Trophoblast cell (in vitro differentiated cells and primary cell): Measurements from ENCODE around the gene DLGAP1.

ENCODE experiments used
- DNase-seq, 2 donors: peaks; one replicate each; pipeline ENCODE4 v3.0.0-alpha.2; 2016
- H2AFZ ChIP-seq: 2 replicates; pipeline ENCODE4 v1.6.1; 2013; ENCODE audit warnings: low read length, moderate library complexity, mild to moderate bottlenecking; ENCODE audit not compliant: insufficient read depth, poor library complexity
- H2AK5ac ChIP-seq: 2 replicates; pipeline ENCODE4 v1.6.1; 2013; ENCODE audit warnings: mild to moderate bottlenecking, low read length
- H2BK120ac ChIP-seq: 2 replicates; pipeline ENCODE4 v1.6.1; 2013; ENCODE audit warnings: low read length, mild to moderate bottlenecking, moderate library complexity; ENCODE audit not compliant: insufficient read depth, poor library complexity
- H2BK12ac ChIP-seq: 2 replicates; pipeline ENCODE4 v1.6.1; 2013; ENCODE audit warnings: mild to moderate bottlenecking, low read length, moderate library complexity
- H2BK5ac ChIP-seq: 2 replicates; pipeline ENCODE4 v1.6.1; 2013; ENCODE audit warnings: low read length, low read depth, moderate library complexity, mild to moderate bottlenecking; ENCODE audit not compliant: poor library complexity
- H3K14ac ChIP-seq: 2 replicates; pipeline ENCODE4 v1.6.1; 2013; ENCODE audit warnings: mild to moderate bottlenecking, low read length
- H3K18ac ChIP-seq: 2 replicates; pipeline ENCODE4 v1.6.1; 2013; ENCODE audit warnings: mild to moderate bottlenecking, low read length
- H3K23ac ChIP-seq: 2 replicates; pipeline ENCODE4 v1.6.1; 2013; ENCODE audit warnings: low read length
- H3K27ac ChIP-seq: 2 replicates; pipeline ENCODE4 v1.5.1; 2013; ENCODE audit warnings: low read depth, mild to moderate bottlenecking, inconsistent platforms, low read length, moderate library complexity
- H3K27me3 ChIP-seq: 2 replicates; pipeline ENCODE4 v1.6.1; 2013; ENCODE audit warnings: inconsistent platforms, mild to moderate bottlenecking, low read length, moderate library complexity; ENCODE audit not compliant: insufficient read depth
- H3K36me3 ChIP-seq, 2 experiments: 1 replicate in 1 of 2; 2 replicates in 1 of 2; pipeline ENCODE4 v1.6.1; 2013; ENCODE audit warnings: low read length in 2 of 2, mild to moderate bottlenecking in 2 of 2, moderate library complexity in 1 of 2; ENCODE audit not compliant: insufficient read depth in 2 of 2, control insufficient read depth in 1 of 2
- H3K4ac ChIP-seq: 2 replicates; pipeline ENCODE4 v1.6.1; 2013; ENCODE audit warnings: low read depth, mild to moderate bottlenecking, low read length, moderate library complexity
- H3K4me1 ChIP-seq, 2 experiments: 1 replicate in 1 of 2; 2 replicates in 1 of 2; pipeline ENCODE4 v1.6.1; 2013; ENCODE audit warnings: low read length in 2 of 2, mild to moderate bottlenecking in 2 of 2, moderate library complexity in 1 of 2; ENCODE audit not compliant: insufficient read depth in 2 of 2, control insufficient read depth in 1 of 2
- H3K4me2 ChIP-seq: 2 replicates; pipeline ENCODE4 v1.6.1; 2013; ENCODE audit warnings: inconsistent platforms, mild to moderate bottlenecking, low read length, moderate library complexity
- H3K4me3 ChIP-seq: 2 replicates; pipeline ENCODE4 v1.5.1; 2013; ENCODE audit warnings: mild to moderate bottlenecking, low read depth, low read length, inconsistent platforms
- H3K79me1 ChIP-seq: one replicate; pipeline ENCODE4 v1.6.1; 2013; ENCODE audit warnings: low read length
- H3K79me2 ChIP-seq: 2 replicates; pipeline ENCODE4 v1.6.1; 2013; ENCODE audit warnings: low read length, mild to moderate bottlenecking; ENCODE audit not compliant: control insufficient read depth, insufficient read depth, poor library complexity
- H3K9ac ChIP-seq: 2 replicates; pipeline ENCODE4 v1.6.1; 2013; ENCODE audit warnings: mild to moderate bottlenecking, low read length
- H3K9me3 ChIP-seq: 2 replicates; pipeline ENCODE4 v1.6.1; 2013; ENCODE audit warnings: low read depth, mild to moderate bottlenecking, control low read depth, inconsistent platforms, low read length; ENCODE audit not compliant: insufficient read depth
- H4K12ac ChIP-seq: 2 replicates; pipeline ENCODE4 v1.6.1; 2013; ENCODE audit warnings: low read depth, mild to moderate bottlenecking, low read length, moderate library complexity
- H4K8ac ChIP-seq: 2 replicates; pipeline ENCODE4 v1.6.1; 2013; ENCODE audit warnings: low read depth, mild to moderate bottlenecking, low read length, moderate library complexity
- H4K91ac ChIP-seq: one replicate; pipeline ENCODE4 v1.6.1; 2013; ENCODE audit warnings: low read depth, mild to moderate bottlenecking, low read length, moderate library complexity
- WGBS: extraction: QIAGEN DNeasy Blood & Tissue Kit; methylation state at CpG from one replicate; pipeline ENCODE4 v1.1.7; 2013; ENCODE audit warnings: missing lambda C conversion rate; ENCODE audit not compliant: insufficient read length, insufficient coverage; ENCODE audit errors: extremely low coverage; 5-methylcytosine and 5-hydroxymethylcytosine counted together

Gene DLGAP1

GRCh38 chr18:3753106-3753505, 702.0 kb downstream of the DLGAP1 start:
- Histone ChIP-seq H2AK5ac (no peak overlapping the region), H4K91ac (no peak overlapping the region), H3K27me3 (no peaks in the 10 kb centered on the region), H3K4me2 (no peak overlapping the region), H3K79me2 (no peaks in the 10 kb centered on the region), H4K8ac (no peak overlapping the region), H3K9me3 (no peaks in the 10 kb centered on the region), H3K4me3 (no peak overlapping the region), H2AFZ (no peak overlapping the region), H2BK5ac (no peak overlapping the region), H2BK120ac (no peak overlapping the region), H3K18ac (no peak overlapping the region), H3K27ac (no peak overlapping the region), H4K12ac (no peak overlapping the region), H3K4ac (no peak overlapping the region), H3K14ac (no peak overlapping the region), H2BK12ac (no peak overlapping the region), H3K79me1 (no peaks in the 10 kb centered on the region), H3K23ac (no peak overlapping the region), H3K36me3 (no peaks in the 10 kb centered on the region), H3K9ac (no peak overlapping the region), H3K4me1 (no peaks in the 10 kb centered on the region)
- WGBS: no CpG with 5 or more reads among the region's 4 CpGs
- DNase-seq: no peak

- Histone ChIP-seq H3K36me3 (no peaks in the 10 kb centered on the region), H3K9me3 (no peaks in the 10 kb centered on the region), H3K27ac (no peak overlapping the region), H2BK5ac (no peak overlapping the region), H3K4me1 (no peaks in the 10 kb centered on the region), H3K23ac (no peak overlapping the region), H4K8ac (no peak overlapping the region), H3K18ac (no peak overlapping the region), H4K91ac (no peak overlapping the region), H4K12ac (no peak overlapping the region), H2AFZ (no peak overlapping the region), H2BK120ac (no peak overlapping the region), H3K79me1 (no peaks in the 10 kb centered on the region), H3K4me3 (no peak overlapping the region), H3K79me2 (no peaks in the 10 kb centered on the region), H2BK12ac (no peak overlapping the region), H3K14ac (no peak overlapping the region), H3K4ac (no peak overlapping the region), H2AK5ac (no peak overlapping the region), H3K27me3 (no peaks in the 10 kb centered on the region), H3K9ac (no peak overlapping the region), H3K4me2 (no peak overlapping the region)
- no peak for DNase-seq
- WGBS: no CpG with 5 or more reads among the region's 3 CpGs
Measured at GRCh38 chr18:3748086-3748485, 707.0 kb downstream of the DLGAP1 start.

- H3K4me1 ChIP-seq: no peaks in the 10 kb centered on the region
- H2AFZ ChIP-seq: no peak overlapping the region
- H3K4me2 ChIP-seq: no peak overlapping the region
- no peak overlapping the region for H4K8ac ChIP-seq
- no peak overlapping the region for H3K4ac ChIP-seq
- H4K12ac ChIP-seq: no peak overlapping the region
- no peak overlapping the region for H3K27ac ChIP-seq
- peak; percentile 28 to 60 for DNase-seq
- no peak overlapping the region for H3K9ac ChIP-seq
- no CpG with 5 or more reads among the region's 14 CpGs for WGBS
- H3K4me3 ChIP-seq: no peak overlapping the region
- no peaks in the 10 kb centered on the region for H3K9me3 ChIP-seq
- no peak overlapping the region for H2BK120ac ChIP-seq
- H3K18ac ChIP-seq: no peak overlapping the region
- no peaks in the 10 kb centered on the region for H3K27me3 ChIP-seq
- no peaks in the 10 kb centered on the region for H3K79me1 ChIP-seq
- no peaks in the 10 kb centered on the region for H3K36me3 ChIP-seq
- no peak overlapping the region for H3K14ac ChIP-seq
- no peaks in the 10 kb centered on the region for H3K79me2 ChIP-seq
- H2AK5ac ChIP-seq: no peak overlapping the region
- H4K91ac ChIP-seq: no peak overlapping the region
- H2BK5ac ChIP-seq: no peak overlapping the region
- no peak overlapping the region for H2BK12ac ChIP-seq
- no peak overlapping the region for H3K23ac ChIP-seq
Measured at GRCh38 chr18:3747176-3747973, 707.7 kb downstream of the DLGAP1 start.

GRCh38 chr18:3742541-3742940, 712.6 kb downstream of the DLGAP1 start:
- no peak overlapping the region for H3K4ac ChIP-seq
- H3K4me3 ChIP-seq: no peak overlapping the region
- WGBS: no CpG with 5 or more reads among the region's 1 CpG
- no peak overlapping the region for H2BK120ac ChIP-seq
- H3K4me1 ChIP-seq: no peaks in the 10 kb centered on the region
- no peak overlapping the region for H3K23ac ChIP-seq
- no peak overlapping the region for H3K27ac ChIP-seq
- H3K9ac ChIP-seq: no peak overlapping the region
- no peak overlapping the region for H2AK5ac ChIP-seq
- no peak overlapping the region for H2AFZ ChIP-seq
- no peaks in the 10 kb centered on the region for H3K79me1 ChIP-seq
- peaks cover 0 to 2% of the 10 kb centered on the region in 2 experiments for H3K36me3 ChIP-seq
- H3K79me2 ChIP-seq: no peaks in the 10 kb centered on the region
- H3K9me3 ChIP-seq: peaks cover 3% of the 10 kb centered on the region
- H3K14ac ChIP-seq: no peak overlapping the region
- H3K4me2 ChIP-seq: no peak overlapping the region
- H4K12ac ChIP-seq: no peak overlapping the region
- no peaks in the 10 kb centered on the region for H3K27me3 ChIP-seq
- no peak overlapping the region for H3K18ac ChIP-seq
- H4K91ac ChIP-seq: no peak overlapping the region
- peak in 1 of 2 donors; percentile 33 for DNase-seq
- no peak overlapping the region for H2BK12ac ChIP-seq
- H4K8ac ChIP-seq: no peak overlapping the region
- no peak overlapping the region for H2BK5ac ChIP-seq
